ENCODE measurements around the gene LINGO3.
"Not testable (repeated sequence)": the region's sequence is repeated elsewhere in the genome, so short reads cannot be mapped to it uniquely, and the experiment has no call there.

LINGO3 gene

GRCh38 chr19:2308114-2308556 lies at the start of gene LINGO3:
LINGO3 (minus strand) TSS chr19:2308154; CDS start chr19:2291776, 16,378 bp downstream.
- no peak for DNase-seq (ENCODE audit: low read depth in 2 of 2)

- no peak for DNase-seq (ENCODE audit: low read depth in 2 of 2)
Observed at GRCh38 chr19:2356036-2356646, 48.2 kb upstream of the LINGO3 start.

- no peak for DNase-seq (ENCODE audit: low read depth in 2 of 2)
Observed at GRCh38 chr19:2355168-2356035, 47.4 kb upstream of the LINGO3 start.

GRCh38 chr19:2354670-2355069 lies 46.7 kb upstream of the LINGO3 start:
- DNase-seq (ENCODE audit: low read depth in 2 of 2), result no peak

GRCh38 chr19:2353887-2354592 lies 46.1 kb upstream of the LINGO3 start:
- no peak for DNase-seq (ENCODE audit: low read depth in 2 of 2)

- no peak for DNase-seq (ENCODE audit: low read depth in 2 of 2)
Observed at GRCh38 chr19:2353159-2353886, 45.4 kb upstream of the LINGO3 start.

GRCh38 chr19:2352121-2352520 lies 44.2 kb upstream of the LINGO3 start:
- no peak for DNase-seq (ENCODE audit: low read depth in 2 of 2)

GRCh38 chr19:2351591-2351990 lies 43.6 kb upstream of the LINGO3 start:
- no peak for DNase-seq (ENCODE audit: low read depth in 2 of 2)

GRCh38 chr19:2350656-2351055 lies 42.7 kb upstream of the LINGO3 start:
- DNase-seq (ENCODE audit: low read depth in 2 of 2), result no peak

- DNase-seq (ENCODE audit: low read depth in 2 of 2), result not testable (repeated sequence)
Observed at GRCh38 chr19:2349818-2350217, 41.9 kb upstream of the LINGO3 start.

- DNase-seq (ENCODE audit: low read depth in 2 of 2), result no peak
Observed at GRCh38 chr19:2345794-2346663, 38.1 kb upstream of the LINGO3 start.

- no peak for DNase-seq (ENCODE audit: low read depth in 2 of 2)
Observed at GRCh38 chr19:2345076-2345475, 37.1 kb upstream of the LINGO3 start.

GRCh38 chr19:2344381-2344870 lies 36.5 kb upstream of the LINGO3 start:
- no peak for DNase-seq (ENCODE audit: low read depth in 2 of 2)

GRCh38 chr19:2343289-2343982 lies 35.5 kb upstream of the LINGO3 start:
- DNase-seq (ENCODE audit: low read depth in 2 of 2), result no peak

- DNase-seq (ENCODE audit: low read depth in 2 of 2), result no peak
Observed at GRCh38 chr19:2342656-2343288, 34.8 kb upstream of the LINGO3 start.

GRCh38 chr19:2341982-2342381 lies 34.0 kb upstream of the LINGO3 start:
- DNase-seq (ENCODE audit: low read depth in 2 of 2), result no peak

GRCh38 chr19:2341244-2341751 lies 33.3 kb upstream of the LINGO3 start:
- no peak for DNase-seq (ENCODE audit: low read depth in 2 of 2)

- DNase-seq (ENCODE audit: low read depth in 2 of 2), result no peak
Observed at GRCh38 chr19:2340496-2341243, 32.7 kb upstream of the LINGO3 start.

Measured in stimulated activated CD4-positive, alpha-beta T cell treated with anti-CD3 and anti-CD28 coated beads, Interleukin-12 subunit alpha, Interleukin-12 subunit beta, amount 100 ng/mL, for 24 hours (primary cell).